Stimulated activated CD4-positive, alpha-beta T cell treated with anti-CD3 and anti-CD28 coated beads, Interleukin-12 subunit alpha, Interleukin-12 subunit beta, amount 100 ng/mL, for 4 hours (primary cell): ENCODE measurements around the gene RHBDD1.

Source experiments
- DNase-seq: peaks from one replicate; pipeline ENCODE4 v3.0.0-alpha.2; 2020

Gene RHBDD1

GRCh38 chr2:226888971-226889370 lies 53.1 kb downstream of the RHBDD1 start:
- no peak for DNase-seq

GRCh38 chr2:226890286-226890685 lies 54.4 kb downstream of the RHBDD1 start:
- DNase-seq: no peak

GRCh38 chr2:226891780-226892590 lies 56.1 kb downstream of the RHBDD1 start:
- DNase-seq: no peak

- no peak for DNase-seq
Observed at GRCh38 chr2:226892729-226893128, 56.9 kb downstream of the RHBDD1 start.

- DNase-seq: no peak
Observed at GRCh38 chr2:226893216-226893615, 57.4 kb downstream of the RHBDD1 start.

GRCh38 chr2:226894752-226895151 lies 58.9 kb downstream of the RHBDD1 start:
- no peak for DNase-seq

GRCh38 chr2:226895579-226895978 lies 59.7 kb downstream of the RHBDD1 start:
- no peak for DNase-seq

GRCh38 chr2:226898121-226898520 lies 62.3 kb downstream of the RHBDD1 start:
- no peak for DNase-seq

- no peak for DNase-seq
Observed at GRCh38 chr2:226898897-226899296, 63.0 kb downstream of the RHBDD1 start.

- DNase-seq: no peak
Observed at GRCh38 chr2:226902041-226902966, 66.5 kb downstream of the RHBDD1 start.

GRCh38 chr2:226903179-226903578 lies 67.3 kb downstream of the RHBDD1 start:
- no peak for DNase-seq

- DNase-seq: no peak
Observed at GRCh38 chr2:226904592-226904991, 68.7 kb downstream of the RHBDD1 start.

GRCh38 chr2:226905718-226906117 lies 69.9 kb downstream of the RHBDD1 start:
- no peak for DNase-seq

GRCh38 chr2:226906163-226906693 lies 70.4 kb downstream of the RHBDD1 start:
- DNase-seq: no peak

- no peak for DNase-seq
Observed at GRCh38 chr2:226909126-226909525, 73.3 kb downstream of the RHBDD1 start.

- no peak for DNase-seq
Observed at GRCh38 chr2:226909836-226910235, 74.0 kb downstream of the RHBDD1 start.

GRCh38 chr2:226910384-226910783 lies 74.5 kb downstream of the RHBDD1 start:
- no peak for DNase-seq

GRCh38 chr2:226911932-226912331 lies 76.1 kb downstream of the RHBDD1 start:
- no peak for DNase-seq

GRCh38 chr2:226913641-226914040 lies 77.8 kb downstream of the RHBDD1 start:
- DNase-seq: no peak

- DNase-seq: no peak
Observed at GRCh38 chr2:226915846-226916360, 80.0 kb downstream of the RHBDD1 start.

- DNase-seq: no peak
Observed at GRCh38 chr2:226916669-226917068, 80.8 kb downstream of the RHBDD1 start.

GRCh38 chr2:226932443-226932842 lies 96.6 kb downstream of the RHBDD1 start:
- DNase-seq: no peak

GRCh38 chr2:226934546-226935201 lies 98.8 kb downstream of the RHBDD1 start:
- DNase-seq: no peak
